Neutrophil (primary cell): Measurements from ENCODE around the gene CMTR1.

Experiments used
- H3K27ac ChIP-seq: fragments of 200-600 bp; sonication (generic); 2 replicates; pipeline ENCODE4 v1.5.1; 2016; ENCODE audit warnings: mild to moderate bottlenecking, moderate library complexity
- H3K27me3 ChIP-seq: fragments of 200-600 bp; sonication (generic); 2 replicates; pipeline ENCODE4 v1.6.0; 2016; ENCODE audit warnings: mild to moderate bottlenecking
- H3K36me3 ChIP-seq: fragments of 200-600 bp; sonication (generic); 2 replicates; pipeline ENCODE4 v1.5.1; 2017
- H3K4me1 ChIP-seq, 2 experiments: fragments of 200-600 bp in 1 of 2; sonication (generic) in 1 of 2; 1 replicate in 1 of 2; 2 replicates in 1 of 2; pipeline versions ENCODE4 v1.5.1 to v1.6.1; 2013 to 2016; ENCODE audit warnings: low read depth in 1 of 2, low read length in 1 of 2, mild to moderate bottlenecking in 1 of 2, moderate library complexity in 1 of 2; ENCODE audit not compliant: control insufficient read depth in 1 of 2, insufficient read depth in 1 of 2
- H3K4me3 ChIP-seq, 2 experiments: fragments of 200-600 bp in 1 of 2; sonication (generic) in 1 of 2; 1 replicate in 1 of 2; 2 replicates in 1 of 2; pipeline ENCODE4 v1.5.1; 2013 to 2016; ENCODE audit warnings: low read depth in 1 of 2, low read length in 1 of 2, mild to moderate bottlenecking in 1 of 2, moderate library complexity in 1 of 2
- H3K9me3 ChIP-seq: fragments of 200-600 bp; sonication (generic); 2 replicates; pipeline ENCODE4 v1.5.1; 2016
- CTCF ChIP-seq: fragments of 200-600 bp; sonication (generic); IDR thresholded peaks from 2 replicates; pipeline ENCODE4 v1.5.1; 2016; ENCODE audit warnings: antibody characterized with exemption

Gene CMTR1

GRCh38 chr6:37459981-37460800 lies 27.2 kb downstream of the CMTR1 start:
- peaks cover 78% of the 10 kb centered on the region for H3K36me3 ChIP-seq
- no peak for TF ChIP-seq CTCF
- no peak overlapping the region for H3K4me3 ChIP-seq
- H3K27ac ChIP-seq: no peak overlapping the region
- peaks cover 0 to 3% of the 10 kb centered on the region in 2 experiments for H3K4me1 ChIP-seq
- H3K9me3 ChIP-seq: no peaks in the 10 kb centered on the region
- H3K27me3 ChIP-seq: no peaks in the 10 kb centered on the region

- no peak overlapping the region for H3K27ac ChIP-seq
- H3K4me1 ChIP-seq: peaks cover 0 to 3% of the 10 kb centered on the region in 2 experiments
- no peaks in the 10 kb centered on the region for H3K27me3 ChIP-seq
- H3K4me3 ChIP-seq: no peak overlapping the region
- no peaks in the 10 kb centered on the region for H3K9me3 ChIP-seq
- H3K36me3 ChIP-seq: peaks cover 72% of the 10 kb centered on the region
- no peak for TF ChIP-seq CTCF
These were observed 27.8 kb downstream of the CMTR1 start for GRCh38 chr6:37460805-37461204.

- TF ChIP-seq CTCF: no peak
- no peaks in the 10 kb centered on the region for H3K27me3 ChIP-seq
- H3K4me1 ChIP-seq: no peaks in the 10 kb centered on the region
- no peaks in the 10 kb centered on the region for H3K9me3 ChIP-seq
- no peak overlapping the region for H3K27ac ChIP-seq
- H3K4me3 ChIP-seq: no peak overlapping the region
- peaks cover 58% of the 10 kb centered on the region for H3K36me3 ChIP-seq
These were observed 30.1 kb downstream of the CMTR1 start for GRCh38 chr6:37463110-37463509.

GRCh38 chr6:37467718-37468117 lies 34.7 kb downstream of the CMTR1 start:
- Histone ChIP-seq H3K27ac (no peak overlapping the region), H3K4me1 (no peaks in the 10 kb centered on the region), H3K27me3 (no peaks in the 10 kb centered on the region), H3K36me3 (peaks cover 38% of the 10 kb centered on the region), H3K9me3 (no peaks in the 10 kb centered on the region), H3K4me3 (no peak overlapping the region)
- TF ChIP-seq CTCF: no peak

GRCh38 chr6:37473364-37474095 lies 40.5 kb downstream of the CMTR1 start:
- H3K27me3 ChIP-seq: no peaks in the 10 kb centered on the region
- H3K4me3 ChIP-seq: no peak overlapping the region
- TF ChIP-seq CTCF: no peak
- H3K4me1 ChIP-seq: no peaks in the 10 kb centered on the region
- no peaks in the 10 kb centered on the region for H3K9me3 ChIP-seq
- peaks cover 79% of the 10 kb centered on the region for H3K36me3 ChIP-seq
- no peak overlapping the region for H3K27ac ChIP-seq
